SJSA1 (cell line): Measurements from ENCODE around the gene SERPIND1. TPM values are rescaled to one million over a fixed set of nuclear protein-coding genes. Genes with fewer than 3 reads are reported as not detected.

ENCODE experiments used
- DNase-seq, 2 experiments: peaks; one replicate each; pipeline ENCODE4 v3.0.0-alpha.2; 2015 to 2020; ENCODE audit warnings: low spot score in 2 of 2, low read depth in 1 of 2
- H3K27ac ChIP-seq: fragments of 250-450 bp; sonication (Bioruptor Pico); 2 replicates; pipeline ENCODE4 v1.5.1; 2020; ENCODE audit warnings: mild to moderate bottlenecking, moderate library complexity
- H3K27me3 ChIP-seq: fragments of 250-450 bp; sonication (Bioruptor Pico); replicated peaks from 2 replicates; pipeline ENCODE4 v1.5.1; 2020; ENCODE audit warnings: mild to moderate bottlenecking, moderate library complexity
- H3K36me3 ChIP-seq: fragments of 250-450 bp; sonication (Bioruptor Pico); 2 replicates; pipeline ENCODE4 v1.5.1; 2020; ENCODE audit warnings: mild to moderate bottlenecking
- H3K4me1 ChIP-seq: fragments of 250-450 bp; sonication (Bioruptor Pico); replicated peaks from 2 replicates; pipeline ENCODE4 v1.6.1; 2021; ENCODE audit warnings: mild to moderate bottlenecking
- H3K4me3 ChIP-seq: fragments of 250-450 bp; sonication (Bioruptor Pico); 2 replicates; pipeline ENCODE4 v1.5.1; 2020; ENCODE audit warnings: mild to moderate bottlenecking
- H3K9me3 ChIP-seq: fragments of 250-450 bp; sonication (Bioruptor Pico); replicated peaks from 2 replicates; pipeline ENCODE4 v1.5.1; 2020; ENCODE audit warnings: mild to moderate bottlenecking
- total RNA-seq: library from RNA; depleted of rRNA; stranded (reverse); fragments of >200 nt; shearing (Covaris generic); gene quantifications from 2 replicates; pipeline ENCODE4 v1.2.3, GENCODE V29; 2014

SERPIND1 gene
- total RNA-seq, 1 experiment from 2014 or later, result not detected

- H3K27ac ChIP-seq, result no peak overlapping the region
- peaks cover 3% of the 10 kb centered on the region; the same call in 1 of the 2 replicates for H3K36me3 ChIP-seq
- H3K4me3 ChIP-seq, result no peak overlapping the region
- H3K9me3 ChIP-seq, result no peaks in the 10 kb centered on the region
- H3K27me3 ChIP-seq, result no peaks in the 10 kb centered on the region
- no peak for DNase-seq
- H3K4me1 ChIP-seq, result peaks cover 12% of the 10 kb centered on the region
Measured at GRCh38 chr22:20774882-20775281, 969 bp downstream of the SERPIND1 start.

GRCh38 chr22:20775342-20775895, 1.5 kb downstream of the SERPIND1 start:
- Histone ChIP-seq H3K9me3 (no peaks in the 10 kb centered on the region), H3K27me3 (no peaks in the 10 kb centered on the region), H3K4me1 (peaks cover 12% of the 10 kb centered on the region), H3K36me3 (peaks cover 3% of the 10 kb centered on the region; the same call in 1 of the 2 replicates), H3K27ac (no peak overlapping the region), H3K4me3 (no peak overlapping the region)
- no peak for DNase-seq

- Histone ChIP-seq H3K4me1 (peaks cover 12% of the 10 kb centered on the region), H3K9me3 (no peaks in the 10 kb centered on the region), H3K27ac (peak overlapping the region; percentile 26), H3K4me3 (no peak overlapping the region), H3K36me3 (peaks cover 6% of the 10 kb centered on the region; the same call in 1 of the 2 replicates), H3K27me3 (no peaks in the 10 kb centered on the region)
- no peak for DNase-seq
Measured at GRCh38 chr22:20776624-20777405, 2.9 kb downstream of the SERPIND1 start.

GRCh38 chr22:20777420-20778177, 3.7 kb downstream of the SERPIND1 start:
- DNase-seq, result peak in 1 of 2 experiments; percentile 68
- H3K27ac ChIP-seq, result peak overlapping the region; percentile 26

GRCh38 chr22:20779014-20779817, 5.3 kb downstream of the SERPIND1 start:
- Histone ChIP-seq H3K9me3 (no peaks in the 10 kb centered on the region), H3K4me1 (peaks cover 20% of the 10 kb centered on the region), H3K36me3 (peaks cover 11% of the 10 kb centered on the region; the same call in 1 of the 2 replicates), H3K27ac (no peak overlapping the region), H3K4me3 (no peak overlapping the region), H3K27me3 (no peaks in the 10 kb centered on the region)
- no peak for DNase-seq

More at GRCh38 chr22:20777420-20778177, 3.7 kb downstream of the SERPIND1 start:
- Histone ChIP-seq H3K27me3 (no peaks in the 10 kb centered on the region), H3K36me3 (peaks cover 6% of the 10 kb centered on the region; the same call in 1 of the 2 replicates), H3K4me3 (no peak overlapping the region), H3K9me3 (no peaks in the 10 kb centered on the region), H3K4me1 (peaks cover 12% of the 10 kb centered on the region)

GRCh38 chr22:20779818-20780158, 5.9 kb downstream of the SERPIND1 start:
- H3K27me3 ChIP-seq, result no peaks in the 10 kb centered on the region
- no peak overlapping the region for H3K4me3 ChIP-seq
- no peak for DNase-seq
- peaks cover 11% of the 10 kb centered on the region; the same call in 1 of the 2 replicates for H3K36me3 ChIP-seq
- no peak overlapping the region for H3K27ac ChIP-seq
- peaks cover 20% of the 10 kb centered on the region for H3K4me1 ChIP-seq
- no peaks in the 10 kb centered on the region for H3K9me3 ChIP-seq

- DNase-seq, result no peak
- H3K27me3 ChIP-seq, result no peaks in the 10 kb centered on the region
- peaks cover 11% of the 10 kb centered on the region; the same call in 1 of the 2 replicates for H3K36me3 ChIP-seq
- no peak overlapping the region for H3K27ac ChIP-seq
- H3K4me1 ChIP-seq, result peaks cover 20% of the 10 kb centered on the region
- H3K4me3 ChIP-seq, result no peak overlapping the region
- H3K9me3 ChIP-seq, result no peaks in the 10 kb centered on the region
Measured at GRCh38 chr22:20781272-20781990, 7.5 kb downstream of the SERPIND1 start.

- H3K27me3 ChIP-seq, result no peaks in the 10 kb centered on the region
- H3K36me3 ChIP-seq, result peaks cover 11% of the 10 kb centered on the region; the same call in 1 of the 2 replicates
- no peaks in the 10 kb centered on the region for H3K9me3 ChIP-seq
- H3K4me3 ChIP-seq, result no peak overlapping the region
- DNase-seq, result no peak
- H3K27ac ChIP-seq, result no peak overlapping the region
- H3K4me1 ChIP-seq, result peaks cover 20% of the 10 kb centered on the region
Measured at GRCh38 chr22:20782083-20782482, 8.2 kb downstream of the SERPIND1 start.

GRCh38 chr22:20782596-20783299, 8.8 kb downstream of the SERPIND1 start:
- DNase-seq, result no peak
- Histone ChIP-seq H3K36me3 (peaks cover 18% of the 10 kb centered on the region), H3K4me3 (no peak overlapping the region), H3K4me1 (peaks cover 13% of the 10 kb centered on the region), H3K9me3 (no peaks in the 10 kb centered on the region), H3K27me3 (no peaks in the 10 kb centered on the region), H3K27ac (no peak overlapping the region)

- H3K36me3 ChIP-seq, result peaks cover 23% of the 10 kb centered on the region
- no peaks in the 10 kb centered on the region for H3K9me3 ChIP-seq
- H3K4me3 ChIP-seq, result no peak overlapping the region
- peaks cover 8% of the 10 kb centered on the region for H3K4me1 ChIP-seq
- H3K27ac ChIP-seq, result no peak overlapping the region
- no peak for DNase-seq
- no peaks in the 10 kb centered on the region for H3K27me3 ChIP-seq
Measured at GRCh38 chr22:20783300-20783673, 9.4 kb downstream of the SERPIND1 start.

- Histone ChIP-seq H3K9me3 (no peaks in the 10 kb centered on the region), H3K36me3 (peaks cover 25% of the 10 kb centered on the region), H3K4me1 (peaks cover 8% of the 10 kb centered on the region), H3K27ac (no peak overlapping the region), H3K27me3 (no peaks in the 10 kb centered on the region), H3K4me3 (no peak overlapping the region)
- DNase-seq, result peak in 1 of 2 experiments; percentile 28
Measured at GRCh38 chr22:20783844-20784723, 10.2 kb downstream of the SERPIND1 start.

- DNase-seq, result no peak
- no peak overlapping the region for H3K27ac ChIP-seq
- H3K4me3 ChIP-seq, result no peak overlapping the region
- peaks cover 8% of the 10 kb centered on the region for H3K4me1 ChIP-seq
- peaks cover 31% of the 10 kb centered on the region for H3K36me3 ChIP-seq
- no peaks in the 10 kb centered on the region for H3K9me3 ChIP-seq
- H3K27me3 ChIP-seq, result no peaks in the 10 kb centered on the region
Measured at GRCh38 chr22:20785415-20785814, 11.5 kb downstream of the SERPIND1 start.
